CD14-positive monocyte (primary cell): ENCODE data around the gene PDAP1. TPM values are rescaled to one million over a fixed set of nuclear protein-coding genes. Genes with fewer than 3 reads are reported as not detected.

Source experiments
- DNase-seq, 3 donors: peaks; one replicate each; pipeline ENCODE4 v3.0.0-alpha.2; 2011 to 2022
- H2AFZ ChIP-seq: 2 replicates; pipeline ENCODE4 v1.6.0; 2012; ENCODE audit warnings: mild to moderate bottlenecking, low read depth, low read length, inconsistent platforms; ENCODE audit not compliant: insufficient read depth, poor library complexity, severe bottlenecking
- H3K27ac ChIP-seq, 2 donors: 1 replicate in 1 of 2; 2 replicates in 1 of 2; pipeline ENCODE4 v1.5.1; 2012 to 2013; ENCODE audit warnings: low read length in 2 of 2, control low read depth in 1 of 2, inconsistent platforms in 1 of 2, low read depth in 1 of 2, mild to moderate bottlenecking in 1 of 2
- H3K27me3 ChIP-seq, 2 donors: one replicate each; pipeline versions ENCODE4 v1.6.0 to v1.6.1; 2011 to 2013; ENCODE audit warnings: low read length in 2 of 2; ENCODE audit not compliant: control insufficient read depth in 2 of 2, insufficient read depth in 2 of 2
- H3K36me3 ChIP-seq, 2 donors: replicated peaks in 1 of 2; 1 replicate in 1 of 2; 2 replicates in 1 of 2; pipeline versions ENCODE4 v1.5.1 to v1.6.1; 2012 to 2013; ENCODE audit warnings: low read length in 2 of 2, control low read depth in 1 of 2, inconsistent platforms in 1 of 2, mild to moderate bottlenecking in 1 of 2; ENCODE audit not compliant: insufficient read depth in 2 of 2, control insufficient read depth in 1 of 2
- H3K4me1 ChIP-seq, 2 donors: 1 replicate in 1 of 2; 2 replicates in 1 of 2; pipeline versions ENCODE4 v1.5.1 to v1.6.1; 2012 to 2013; ENCODE audit warnings: low read length in 2 of 2, control low read depth in 1 of 2, inconsistent platforms in 1 of 2, mild to moderate bottlenecking in 1 of 2, moderate library complexity in 1 of 2; ENCODE audit not compliant: insufficient read depth in 2 of 2, control insufficient read depth in 1 of 2
- H3K4me2 ChIP-seq: replicated peaks from 2 replicates; pipeline ENCODE3; 2012; ENCODE audit warnings: low read length, moderate library complexity, mild to moderate bottlenecking; ENCODE audit not compliant: poor library complexity, severe bottlenecking; ENCODE audit errors: extremely low read depth
- H3K4me3 ChIP-seq, 3 experiments: fragments of 200-600 bp in 1 of 3; sonication (generic) in 1 of 3; replicated peaks in 1 of 3; 1 replicate in 2 of 3; 2 replicates in 1 of 3; pipeline ENCODE4 v1.5.1; 2011 to 2013; ENCODE audit warnings: low read length in 3 of 3, mild to moderate bottlenecking in 3 of 3, control low read depth in 2 of 3, low read depth in 2 of 3, inconsistent platforms in 1 of 3, moderate library complexity in 1 of 3
- H3K79me2 ChIP-seq: 2 replicates; pipeline ENCODE4 v1.6.0; 2012; ENCODE audit warnings: mild to moderate bottlenecking, control low read depth, inconsistent platforms, low read length, moderate library complexity; ENCODE audit not compliant: insufficient read depth
- H3K9ac ChIP-seq: 2 replicates; pipeline ENCODE4 v1.6.0; 2017; ENCODE audit warnings: low read length, mild to moderate bottlenecking; ENCODE audit not compliant: insufficient read depth, poor library complexity, severe bottlenecking
- H3K9me3 ChIP-seq, 2 donors: replicated peaks in 1 of 2; 1 replicate in 1 of 2; 2 replicates in 1 of 2; pipeline versions ENCODE4 v1.5.1 to v1.6.1; 2012 to 2013; ENCODE audit warnings: low read length in 2 of 2, control low read depth in 1 of 2; ENCODE audit not compliant: control insufficient read depth in 1 of 2, insufficient read depth in 1 of 2
- H4K20me1 ChIP-seq: 2 replicates; pipeline ENCODE4 v1.6.0; 2012; ENCODE audit warnings: mild to moderate bottlenecking, low read length, control low read depth, moderate library complexity; ENCODE audit not compliant: insufficient read depth
- H3K27ac Mint-ChIP-seq, 7 donors: one replicate each; pipeline ENCODE4 v1.8.0; 2020; ENCODE audit warnings: mild to moderate bottlenecking in 7 of 7, mixed read lengths in 7 of 7, moderate library complexity in 6 of 7, inconsistent platforms in 2 of 7
- H3K27me3 Mint-ChIP-seq, 3 donors: one replicate each; pipeline ENCODE4 v1.8.0; 2021 to 2022; ENCODE audit warnings: low read depth in 3 of 3, mild to moderate bottlenecking in 3 of 3, mixed read lengths in 3 of 3, moderate library complexity in 3 of 3, inconsistent platforms in 1 of 3
- H3K36me3 Mint-ChIP-seq, 2 donors: one replicate each; pipeline ENCODE4 v1.8.0; 2020; ENCODE audit warnings: mixed read lengths in 2 of 2, inconsistent platforms in 1 of 2, mild to moderate bottlenecking in 1 of 2
- H3K4me1 Mint-ChIP-seq: one replicate; pipeline ENCODE4 v1.8.0; 2020; ENCODE audit warnings: mild to moderate bottlenecking, mixed read lengths
- H3K4me3 Mint-ChIP-seq, 2 donors: one replicate each; pipeline ENCODE4 v1.8.0; 2020; ENCODE audit warnings: mild to moderate bottlenecking in 2 of 2, mixed read lengths in 2 of 2, moderate library complexity in 1 of 2
- H3K9me3 Mint-ChIP-seq, 7 donors: one replicate each; pipeline ENCODE4 v1.8.0; 2020 to 2022; ENCODE audit warnings: mixed read lengths in 7 of 7, mild to moderate bottlenecking in 6 of 7, moderate library complexity in 6 of 7, inconsistent platforms in 2 of 7
- WGBS: methylation state at CpG from one replicate; pipeline ENCODE4 v1.1.5; 2013; ENCODE audit warnings: missing lambda C conversion rate; ENCODE audit not compliant: insufficient coverage; 5-methylcytosine and 5-hydroxymethylcytosine counted together
- intact Hi-C, 2 donors: fragments of 100-400 bp; cut with micrococcal nuclease; formaldehyde crosslinking; loops; one replicate each; pipeline versions ENCODE4 v1.15.0 to v1.15.1; 2023
- polyA plus RNA-seq, 3 donors: library from polyadenylated mRNA; depleted of rRNA in 1 of 3; unstranded in 2 of 3; stranded (reverse) in 1 of 3; fragments of 300-500 nt in 2 of 3; fragments of >200 nt in 1 of 3; fragmentation: Illumina TruSeq in 2 of 3; gene quantifications; 1 replicate in 2 of 3; 2 replicates in 1 of 3; pipeline ENCODE4 v1.2.3, GENCODE V29; 2012 to 2021
- TF ChIP-seq, protein P1 (sequence below): fragments of 200-600 bp; IDR thresholded peaks from one replicate; pipeline ENCODE4 v1.8.0; 2022; ENCODE audit warnings: antibody characterized with exemption, mild to moderate bottlenecking

PDAP1 gene
- polyA plus RNA-seq, 3 donors, result 9.8 to 43.3 (median 16.2) TPM

DNA sequence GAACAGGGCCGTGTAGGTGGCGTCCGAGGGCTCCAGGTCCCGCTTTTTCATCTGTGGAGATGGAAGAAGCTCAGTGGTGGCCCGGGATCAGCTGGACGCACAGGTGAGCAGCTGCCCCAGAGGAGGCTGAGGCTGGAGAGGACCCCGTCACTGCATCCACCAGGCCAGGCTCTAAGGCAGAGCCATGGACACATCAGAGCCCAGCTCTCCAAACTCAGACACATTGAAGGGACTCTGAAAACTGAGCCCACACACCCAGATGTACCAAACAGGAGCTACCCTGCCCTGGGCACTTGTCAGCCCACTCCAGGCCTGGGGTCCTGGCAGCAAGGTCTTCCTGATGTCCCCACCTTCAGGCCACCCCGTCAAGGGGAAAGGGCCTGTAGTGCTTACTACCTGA is 21.4 kb upstream of the PDAP1 start:
- no peak overlapping the region for H3K9ac ChIP-seq
- no peak overlapping the region for H3K4me2 ChIP-seq
- no peaks in the 10 kb centered on the region for H3K27me3 ChIP-seq
- H3K4me3 Mint-ChIP-seq, result no peak overlapping the region
- no peaks in the 10 kb centered on the region for H3K9me3 ChIP-seq
- H2AFZ ChIP-seq, result no peak overlapping the region
- H3K27me3 Mint-ChIP-seq, result no peaks in the 10 kb centered on the region
- no peak overlapping the region for H3K4me3 ChIP-seq
- H3K36me3 Mint-ChIP-seq, result peaks cover 62 to 77% of the 10 kb centered on the region in 2 donors
- H3K36me3 ChIP-seq, result peaks cover 64 to 73% of the 10 kb centered on the region in 2 donors
- no peaks in the 10 kb centered on the region for H3K4me1 Mint-ChIP-seq
- H3K9me3 Mint-ChIP-seq, result peaks cover 0 to 2% (median 0%) of the 10 kb centered on the region in 7 donors
- WGBS, result 97% methylated on average over 8 of the region's 8 CpGs
- H3K27ac ChIP-seq, result no peak overlapping the region
- TF ChIP-seq, protein P1, sequence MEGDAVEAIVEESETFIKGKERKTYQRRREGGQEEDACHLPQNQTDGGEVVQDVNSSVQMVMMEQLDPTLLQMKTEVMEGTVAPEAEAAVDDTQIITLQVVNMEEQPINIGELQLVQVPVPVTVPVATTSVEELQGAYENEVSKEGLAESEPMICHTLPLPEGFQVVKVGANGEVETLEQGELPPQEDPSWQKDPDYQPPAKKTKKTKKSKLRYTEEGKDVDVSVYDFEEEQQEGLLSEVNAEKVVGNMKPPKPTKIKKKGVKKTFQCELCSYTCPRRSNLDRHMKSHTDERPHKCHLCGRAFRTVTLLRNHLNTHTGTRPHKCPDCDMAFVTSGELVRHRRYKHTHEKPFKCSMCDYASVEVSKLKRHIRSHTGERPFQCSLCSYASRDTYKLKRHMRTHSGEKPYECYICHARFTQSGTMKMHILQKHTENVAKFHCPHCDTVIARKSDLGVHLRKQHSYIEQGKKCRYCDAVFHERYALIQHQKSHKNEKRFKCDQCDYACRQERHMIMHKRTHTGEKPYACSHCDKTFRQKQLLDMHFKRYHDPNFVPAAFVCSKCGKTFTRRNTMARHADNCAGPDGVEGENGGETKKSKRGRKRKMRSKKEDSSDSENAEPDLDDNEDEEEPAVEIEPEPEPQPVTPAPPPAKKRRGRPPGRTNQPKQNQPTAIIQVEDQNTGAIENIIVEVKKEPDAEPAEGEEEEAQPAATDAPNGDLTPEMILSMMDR, result no peak
- no peaks in the 10 kb centered on the region for H3K79me2 ChIP-seq
- intact Hi-C loops, result no loop called here
- no peaks in the 10 kb centered on the region for H3K4me1 ChIP-seq
- H4K20me1 ChIP-seq, result no peaks in the 10 kb centered on the region
- no peak overlapping the region for H3K27ac Mint-ChIP-seq
- DNase-seq, result no peak

DNA sequence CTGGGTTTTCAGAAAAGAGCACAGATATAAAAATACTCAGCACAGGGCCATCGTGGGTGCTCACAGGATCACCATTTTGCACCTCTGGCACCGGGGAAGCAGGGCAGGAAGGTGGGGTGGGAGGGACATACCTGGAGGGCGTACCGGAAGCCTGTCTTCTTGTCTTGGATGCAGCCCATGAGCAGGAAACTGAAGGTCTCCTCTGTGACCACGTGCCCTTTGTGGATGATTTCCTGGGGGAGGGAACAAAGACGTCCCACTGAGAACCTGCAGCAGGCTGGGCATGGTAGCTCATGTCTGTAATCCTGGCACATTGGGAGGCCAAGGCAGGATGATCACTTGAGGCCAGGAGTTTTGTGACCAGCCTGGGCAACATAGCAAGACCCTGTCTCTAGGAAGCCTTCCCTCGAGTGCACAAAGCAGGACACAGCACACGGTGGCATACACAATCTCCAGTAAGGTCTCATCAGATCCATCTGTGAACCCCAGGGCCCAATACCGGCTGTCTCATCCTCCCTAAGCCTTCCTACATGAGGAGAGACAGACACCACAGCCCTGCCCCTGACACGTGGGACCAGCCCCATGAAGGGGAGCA is 20.7 kb upstream of the PDAP1 start:
- no peaks in the 10 kb centered on the region for H3K4me1 Mint-ChIP-seq

More for the DNA sequence above, 20.7 kb upstream of the PDAP1 start:
- H2AFZ ChIP-seq, result no peak overlapping the region
- H3K27ac ChIP-seq, result no peak overlapping the region
- H3K4me3 ChIP-seq, result no peak overlapping the region
- 88% methylated on average over 8 of the region's 10 CpGs for WGBS
- H3K79me2 ChIP-seq, result no peaks in the 10 kb centered on the region
- no peak overlapping the region for H3K4me3 Mint-ChIP-seq
- DNase-seq, result no peak
- intact Hi-C loops, result no loop called here
- no peak overlapping the region for H3K9ac ChIP-seq
- no peaks in the 10 kb centered on the region for H3K27me3 Mint-ChIP-seq
- no peaks in the 10 kb centered on the region for H3K4me1 ChIP-seq
- H3K36me3 ChIP-seq, result peaks cover 64 to 73% of the 10 kb centered on the region in 2 donors
- no peaks in the 10 kb centered on the region for H4K20me1 ChIP-seq
- no peak overlapping the region for H3K4me2 ChIP-seq
- peaks cover 0 to 2% (median 0%) of the 10 kb centered on the region in 7 donors for H3K9me3 Mint-ChIP-seq
- H3K27me3 ChIP-seq, result no peaks in the 10 kb centered on the region
- H3K27ac Mint-ChIP-seq, result no peak overlapping the region
- H3K36me3 Mint-ChIP-seq, result peaks cover 64 to 77% of the 10 kb centered on the region in 2 donors
- H3K9me3 ChIP-seq, result no peaks in the 10 kb centered on the region
- TF ChIP-seq, protein P1, result no peak
